ENCODE data around the gene MYO15A. TPM values are rescaled to one million over a fixed set of nuclear protein-coding genes. Genes with fewer than 3 reads are reported as not detected.

MYO15A gene
- total RNA-seq, 1 experiment from 2014 or later: 2.8 TPM

GRCh38 chr17:18122990-18123753, 14.6 kb downstream of the MYO15A start:
- TF ChIP-seq SIN3A (IDR thresholded peaks at IDR 0.05; ENCODE audit: low read depth): no peak
- TF ChIP-seq ATF3 (IDR thresholded peaks at IDR 0.05): no peak
- intact Hi-C loops (cut with micrococcal nuclease): no loop called here
- CTCF ChIA-PET: no interaction called here
- H4K20me1 ChIP-seq (ENCODE audit: insufficient read depth): no peaks in the 10 kb centered on the region
- BruUV-seq (replicated peaks): no TSS peak
- H3K9me2 ChIP-seq (ENCODE audit: insufficient read depth): no peaks in the 10 kb centered on the region
- ATAC-seq (no peak), DNase-seq (ENCODE audit: low read depth, low spot score) (no peak)
- H3K36me3 ChIP-seq (ENCODE audit: control insufficient read depth in 1 of 2, insufficient read depth in 2 of 2, low read length in 2 of 2): no peaks in the 10 kb centered on the region
- POLR2A ChIA-PET: no interaction called here
- H3K4me1 ChIP-seq (ENCODE audit: control insufficient read depth in 1 of 2, insufficient read depth in 2 of 2, low read length in 2 of 2): no peaks in the 10 kb centered on the region
- no peak overlapping the region for H3K27ac ChIP-seq (ENCODE audit: low read depth, low read length)
- H3K9ac ChIP-seq (ENCODE audit: low read length): no peak overlapping the region
- no peak overlapping the region for H3K4me2 ChIP-seq (ENCODE audit: low read length)
- no peak overlapping the region for H2AFZ ChIP-seq (ENCODE audit: low read depth, low read length, poor library complexity, severe bottlenecking)
- RAD21 ChIA-PET (ENCODE audit: low non-redundant PET in 1 of 2, low total read pairs in 2 of 2, uncharacterized antibody in 2 of 2, unreplicated experiment in 2 of 2): no interaction called here
- H3K79me2 ChIP-seq (ENCODE audit: insufficient read depth, low read length): no peaks in the 10 kb centered on the region
- H3K9me3 ChIP-seq (ENCODE audit: control insufficient read depth in 1 of 2, insufficient read depth in 1 of 2, low read depth in 1 of 2, low read length in 2 of 2): no peaks in the 10 kb centered on the region; a peak in 2 of 4 replicates
- no peak overlapping the region for H3K4me3 ChIP-seq (replicated peaks in 1 of 2; ENCODE audit: low read depth in 1 of 2, low read length in 2 of 2)
- H3K27me3 ChIP-seq (ENCODE audit: insufficient read depth, low read length): no peaks in the 10 kb centered on the region

GRCh38 chr17:18124345-18125126, 16.0 kb downstream of the MYO15A start:
- no peaks in the 10 kb centered on the region for H4K20me1 ChIP-seq (ENCODE audit: insufficient read depth)
- no peaks in the 10 kb centered on the region for H3K79me2 ChIP-seq (ENCODE audit: insufficient read depth, low read length)
- intact Hi-C loops (cut with micrococcal nuclease): no loop called here
- H3K9ac ChIP-seq (ENCODE audit: low read length): no peak overlapping the region
- BruUV-seq (replicated peaks): no TSS peak
- H3K27me3 ChIP-seq (ENCODE audit: insufficient read depth, low read length): no peaks in the 10 kb centered on the region
- no peak overlapping the region for H3K4me2 ChIP-seq (ENCODE audit: low read length)
- ChIA-PET POLR2A (no interaction called here), CTCF (no interaction called here), RAD21 (ENCODE audit: low non-redundant PET in 1 of 2, low total read pairs in 2 of 2, uncharacterized antibody in 2 of 2, unreplicated experiment in 2 of 2) (no interaction called here)
- H3K9me3 ChIP-seq (ENCODE audit: control insufficient read depth in 1 of 2, insufficient read depth in 1 of 2, low read depth in 1 of 2, low read length in 2 of 2): no peaks in the 10 kb centered on the region; a peak in 1 of 4 replicates
- ATAC-seq (no peak), DNase-seq (ENCODE audit: low read depth, low spot score) (no peak)
- H3K36me3 ChIP-seq (ENCODE audit: control insufficient read depth in 1 of 2, insufficient read depth in 2 of 2, low read length in 2 of 2): no peaks in the 10 kb centered on the region
- no peaks in the 10 kb centered on the region for H3K4me1 ChIP-seq (ENCODE audit: control insufficient read depth in 1 of 2, insufficient read depth in 2 of 2, low read length in 2 of 2)
- H3K27ac ChIP-seq (ENCODE audit: low read depth, low read length): no peak overlapping the region
- H2AFZ ChIP-seq (ENCODE audit: low read depth, low read length, poor library complexity, severe bottlenecking): no peak overlapping the region
- no peak for TF ChIP-seq EZH2 (IDR thresholded peaks at IDR 0.05)
- TF ChIP-seq ATF3 (IDR thresholded peaks at IDR 0.05): no peak
- no peak for TF ChIP-seq YY1 (IDR thresholded peaks at IDR 0.05; ENCODE audit: extremely low read depth, insufficient replicate concordance, low read depth, low read length)
- TF ChIP-seq CTCF (IDR thresholded peaks at IDR 0.05 in 2 of 3, conservative IDR thresholded peaks at IDR 0.05 in 1 of 3; ENCODE audit: borderline replicate concordance in 1 of 3, insufficient read depth in 1 of 3, low read depth in 2 of 3, low read length in 2 of 3): no peak
- no peak for TF ChIP-seq SP1 (IDR thresholded peaks at IDR 0.05; ENCODE audit: low read depth)
- no peak for TF ChIP-seq EGR1 (IDR thresholded peaks at IDR 0.05; ENCODE audit: low read depth)
- no peak for TF ChIP-seq EZH2phosphoT487 (IDR thresholded peaks at IDR 0.05; ENCODE audit: borderline replicate concordance)
- TF ChIP-seq TCF7L2 (IDR thresholded peaks at IDR 0.05; ENCODE audit: borderline replicate concordance, extremely low read depth, insufficient read depth, insufficient read length): no peak
- no peak for TF ChIP-seq FOSL1 (IDR thresholded peaks at IDR 0.05; ENCODE audit: low read depth)
- TF ChIP-seq POLR2AphosphoS5 (IDR thresholded peaks at IDR 0.05; ENCODE audit: low read depth, low read length): no peak
- no peak for TF ChIP-seq SRF (IDR thresholded peaks at IDR 0.05; ENCODE audit: low read depth)
- TF ChIP-seq RAD21 (IDR thresholded peaks at IDR 0.05; ENCODE audit: low read depth): no peak
- TF ChIP-seq CBX3 (IDR thresholded peaks at IDR 0.05; ENCODE audit: low read depth): no peak
- no peak overlapping the region for H3K4me3 ChIP-seq (replicated peaks in 1 of 2; ENCODE audit: low read depth in 1 of 2, low read length in 2 of 2)
- no peaks in the 10 kb centered on the region for H3K9me2 ChIP-seq (ENCODE audit: insufficient read depth)

Data from HCT116 (cell line).